HG02943 (cell line): ENCODE measurements around the gene TTBK2.

Source experiments
- ATAC-seq: cut with Tn5 transposase; IDR thresholded peaks from one replicate; pipeline ENCODE4 v1.9.1; 2021; ENCODE audit warnings: mild to moderate bottlenecking, low read depth, moderate library complexity; ENCODE audit not compliant: unreplicated experiment

Gene TTBK2

GRCh38 chr15:42836251-42836650 lies 84.3 kb downstream of the TTBK2 start:
- ATAC-seq, result no peak

- no peak for ATAC-seq
Observed at GRCh38 chr15:42832576-42832975, 88.0 kb downstream of the TTBK2 start.

- no peak for ATAC-seq
Observed at GRCh38 chr15:42826251-42826890, 94.2 kb downstream of the TTBK2 start.

GRCh38 chr15:42825599-42825998 lies 95.0 kb downstream of the TTBK2 start:
- ATAC-seq, result no peak

GRCh38 chr15:42820811-42821210 lies 99.8 kb downstream of the TTBK2 start:
- ATAC-seq, result no peak

GRCh38 chr15:42819786-42820185 lies 100.8 kb downstream of the TTBK2 start:
- ATAC-seq, result no peak

GRCh38 chr15:42811433-42811832 lies 109.1 kb downstream of the TTBK2 start:
- ATAC-seq, result no peak

- no peak for ATAC-seq
Observed at GRCh38 chr15:42808913-42809312, 111.7 kb downstream of the TTBK2 start.

- no peak for ATAC-seq
Observed at GRCh38 chr15:42805266-42805665, 115.3 kb downstream of the TTBK2 start.

- ATAC-seq, result no peak
Observed at GRCh38 chr15:42804739-42805138, 115.8 kb downstream of the TTBK2 start.

GRCh38 chr15:42803436-42803835 lies 117.1 kb downstream of the TTBK2 start:
- ATAC-seq, result no peak

GRCh38 chr15:42802168-42802567 lies 118.4 kb downstream of the TTBK2 start:
- ATAC-seq, result no peak

GRCh38 chr15:42800731-42801474 lies 119.7 kb downstream of the TTBK2 start:
- no peak for ATAC-seq

GRCh38 chr15:42798802-42799201 lies 121.8 kb downstream of the TTBK2 start:
- no peak for ATAC-seq

- ATAC-seq, result no peak
Observed at GRCh38 chr15:42796955-42797782, 123.4 kb downstream of the TTBK2 start.

- ATAC-seq, result no peak
Observed at GRCh38 chr15:42788725-42789124, 131.9 kb downstream of the TTBK2 start.

GRCh38 chr15:42786978-42787377 lies 133.6 kb downstream of the TTBK2 start:
- no peak for ATAC-seq

- no peak for ATAC-seq
Observed at GRCh38 chr15:42785569-42785968, 135.0 kb downstream of the TTBK2 start.

GRCh38 chr15:42784705-42785104 lies 135.9 kb downstream of the TTBK2 start:
- ATAC-seq, result no peak

- no peak for ATAC-seq
Observed at GRCh38 chr15:42782716-42783115, 137.9 kb downstream of the TTBK2 start.

GRCh38 chr15:42775416-42775815 lies 145.2 kb downstream of the TTBK2 start:
- ATAC-seq, result no peak
